Transverse colon (tissue), 4 donors: ENCODE results near the gene TMA7B. TPM values are rescaled to one million over a fixed set of nuclear protein-coding genes. Genes with fewer than 3 reads are reported as not detected.

Experiments used
- DNase-seq: peaks from one replicate; pipeline ENCODE4 v3.0.0-alpha.2; 2019
- H3K27ac ChIP-seq, 4 donors: fragments of 200-600 bp; sonication (generic); 2 replicates each; pipeline ENCODE4 v1.5.1; 2016 to 2018; ENCODE audit warnings: inconsistent platforms in 4 of 4
- H3K27me3 ChIP-seq: fragments of 200-600 bp; sonication (generic); 2 replicates; pipeline ENCODE4 v1.5.1; 2017; ENCODE audit warnings: inconsistent platforms
- H3K36me3 ChIP-seq, 4 donors: fragments of 200-600 bp; sonication (generic); 2 replicates each; pipeline ENCODE4 v1.5.1; 2017 to 2019; ENCODE audit warnings: inconsistent platforms in 4 of 4
- H3K4me1 ChIP-seq, 4 donors: fragments of 200-600 bp; sonication (generic); 2 replicates each; pipeline ENCODE4 v1.5.1; 2017 to 2020; ENCODE audit warnings: inconsistent platforms in 4 of 4
- H3K4me3 ChIP-seq, 4 donors: fragments of 200-600 bp; sonication (generic); 1 replicate in 1 of 4; 2 replicates in 3 of 4; pipeline versions ENCODE4 v1.5.1 to v1.6.1; 2017 to 2019; ENCODE audit warnings: inconsistent platforms in 4 of 4
- H3K9me3 ChIP-seq, 2 donors: fragments of 200-600 bp; sonication (generic); 2 replicates each; pipeline ENCODE4 v1.5.1; 2017 to 2019; ENCODE audit warnings: inconsistent platforms in 2 of 2
- EP300 ChIP-seq: sonication (generic); formaldehyde crosslinking; IDR thresholded peaks from one replicate; pipeline ENCODE4 v1.6.1; 2017; ENCODE audit warnings: antibody characterized with exemption, low read depth
- POLR2A ChIP-seq: fragments of 450-650 bp; IDR thresholded peaks from one replicate; pipeline ENCODE4 v1.6.1; 2016; ENCODE audit warnings: antibody characterized with exemption, mild to moderate bottlenecking, moderate library complexity
- POLR2AphosphoS5 ChIP-seq, 3 donors: sonication (generic); formaldehyde crosslinking; IDR thresholded peaks; one replicate each; pipeline ENCODE4 v1.6.1; 2016; ENCODE audit warnings: antibody characterized with exemption in 3 of 3
- WGBS, 2 donors: methylation state at CpG; one replicate each; pipeline ENCODE4 v1.1.5; 2018; ENCODE audit warnings: low coverage in 1 of 2; 5-methylcytosine and 5-hydroxymethylcytosine counted together
- in situ Hi-C, 4 donors: fragments of 200-750 bp; cut with MboI; loops; one replicate each; pipeline versions ENCODE4 v1.15.0 to v1.15.1; 2017; ENCODE audit warnings: low sequenced_read_pairs in 3 of 4, low pct_ligation_motif_present in 1 of 4, low pct_unique_long_range_greater_than_20kb in 1 of 4
- intact Hi-C: fragments of 100-400 bp; cut with DNase I; formaldehyde crosslinking; loops from one replicate; pipeline ENCODE4 v1.15.1; 2023; ENCODE audit warnings: low total_unique reads
- total RNA-seq, 4 donors: library from RNA; depleted of rRNA; stranded (reverse); fragments of >200 nt; gene quantifications; one replicate each; pipeline ENCODE4 v1.1.0, GENCODE V29; 2016
- TF ChIP-seq, protein P1 (sequence below), 5 experiments: fragments of 200-600 bp in 3 of 5; fragments of 450-650 bp in 2 of 5; sonication (generic) in 3 of 5; IDR thresholded peaks; 1 replicate in 2 of 5; 2 replicates in 3 of 5; pipeline ENCODE4 v1.5.1; 2016 to 2017; ENCODE audit warnings: antibody characterized with exemption in 5 of 5, inconsistent platforms in 3 of 5, mild to moderate bottlenecking in 2 of 5, moderate library complexity in 1 of 5

TMA7B gene
- total RNA-seq, 4 donors from 2014 or later: 0.80 TPM; not detected in 3

DNA sequence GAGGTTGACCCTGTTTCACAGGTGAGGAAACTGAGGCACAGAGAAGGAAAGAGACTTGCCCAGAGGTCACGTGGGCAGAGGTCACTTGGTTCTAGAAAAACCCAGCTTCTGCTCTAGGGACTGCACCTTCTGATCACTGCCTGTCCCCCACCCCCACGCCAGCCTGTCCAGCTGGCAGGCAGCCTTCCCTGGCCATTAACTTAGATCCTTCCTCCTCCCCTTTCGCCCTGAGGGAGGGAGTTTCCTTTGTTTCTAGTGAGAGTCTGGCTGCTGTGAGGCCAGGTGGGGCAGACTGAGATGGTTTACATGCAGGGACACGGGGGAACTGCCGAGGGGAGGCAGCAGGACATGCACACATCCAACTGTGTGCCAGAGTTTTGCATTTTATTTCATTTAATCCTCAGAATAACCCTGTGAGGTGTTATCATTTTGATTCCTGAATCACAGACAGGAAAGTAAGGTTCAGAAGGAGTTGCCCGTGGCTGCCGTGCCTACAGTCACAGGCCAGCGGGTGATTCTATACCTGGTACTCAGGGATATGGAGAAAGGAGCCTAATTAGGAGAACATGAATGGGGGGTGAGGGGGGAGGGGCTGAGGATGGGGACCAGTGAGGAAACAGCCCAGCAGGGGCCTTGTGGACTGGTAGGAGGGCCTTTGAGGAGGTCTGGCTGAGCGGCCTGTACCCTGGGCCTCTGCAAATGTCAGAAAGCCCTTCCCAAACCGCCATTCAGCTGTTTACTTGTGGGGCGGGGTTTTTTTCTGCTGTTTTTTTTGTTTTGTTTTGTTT is 37.9 kb downstream of the TMA7B start:
- H3K4me3 ChIP-seq: no peak overlapping the region
- peak overlapping the region; percentile 81 to 88 (median 86) for H3K27ac ChIP-seq
- no peaks in the 10 kb centered on the region for H3K9me3 ChIP-seq
- peaks cover 0 to 58% (median 33%) of the 10 kb centered on the region in 4 donors for H3K4me1 ChIP-seq
- 43 to 48% methylated on average over 5 to 11 of the region's 11 CpGs for WGBS, 2 donors
- no peaks in the 10 kb centered on the region for H3K36me3 ChIP-seq
- peaks cover 26% of the 10 kb centered on the region for H3K27me3 ChIP-seq
- in situ Hi-C loops: no loop called here
- no peak for TF ChIP-seq EP300
- TF ChIP-seq POLR2AphosphoS5 (IDR thresholded peaks at IDR 0.05): peak in 2 of 3 donors; percentile 46 to 65
- TF ChIP-seq, protein P1, sequence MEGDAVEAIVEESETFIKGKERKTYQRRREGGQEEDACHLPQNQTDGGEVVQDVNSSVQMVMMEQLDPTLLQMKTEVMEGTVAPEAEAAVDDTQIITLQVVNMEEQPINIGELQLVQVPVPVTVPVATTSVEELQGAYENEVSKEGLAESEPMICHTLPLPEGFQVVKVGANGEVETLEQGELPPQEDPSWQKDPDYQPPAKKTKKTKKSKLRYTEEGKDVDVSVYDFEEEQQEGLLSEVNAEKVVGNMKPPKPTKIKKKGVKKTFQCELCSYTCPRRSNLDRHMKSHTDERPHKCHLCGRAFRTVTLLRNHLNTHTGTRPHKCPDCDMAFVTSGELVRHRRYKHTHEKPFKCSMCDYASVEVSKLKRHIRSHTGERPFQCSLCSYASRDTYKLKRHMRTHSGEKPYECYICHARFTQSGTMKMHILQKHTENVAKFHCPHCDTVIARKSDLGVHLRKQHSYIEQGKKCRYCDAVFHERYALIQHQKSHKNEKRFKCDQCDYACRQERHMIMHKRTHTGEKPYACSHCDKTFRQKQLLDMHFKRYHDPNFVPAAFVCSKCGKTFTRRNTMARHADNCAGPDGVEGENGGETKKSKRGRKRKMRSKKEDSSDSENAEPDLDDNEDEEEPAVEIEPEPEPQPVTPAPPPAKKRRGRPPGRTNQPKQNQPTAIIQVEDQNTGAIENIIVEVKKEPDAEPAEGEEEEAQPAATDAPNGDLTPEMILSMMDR (IDR thresholded peaks at IDR 0.05): peak in 2 of 5 experiments; percentile 17 to 19
- peak; percentile 54 for TF ChIP-seq POLR2A
- DNase-seq: peak; percentile 79
- intact Hi-C loops: no loop called here

DNA sequence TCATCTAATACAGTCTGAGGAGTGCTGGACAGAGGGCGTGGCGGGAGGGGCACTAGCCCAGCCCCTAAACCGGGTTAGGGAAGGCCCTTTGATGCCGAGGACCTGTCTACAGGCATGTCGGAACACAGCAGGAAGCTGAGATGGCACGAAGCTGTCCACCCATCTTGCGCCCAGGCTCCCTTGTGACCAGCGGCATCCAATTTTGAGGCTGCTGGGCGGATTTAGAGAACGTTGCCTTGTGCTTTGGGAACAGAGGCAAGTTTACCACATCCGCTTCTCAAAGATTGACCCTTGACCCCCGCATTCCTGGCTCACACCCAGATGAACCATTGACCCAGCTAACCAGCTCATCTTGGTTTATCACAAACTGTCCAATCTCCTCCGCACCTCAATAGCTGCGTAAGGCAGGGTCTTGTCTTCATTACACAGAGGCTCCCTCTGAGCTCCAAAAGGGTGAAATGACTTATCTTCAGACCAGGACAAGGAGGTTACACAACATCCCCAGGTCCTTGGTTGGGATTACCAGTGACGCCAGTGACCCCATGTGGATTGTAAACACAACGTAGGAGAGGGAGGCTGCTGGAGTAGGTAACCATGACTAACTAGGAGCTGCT is 39.1 kb downstream of the TMA7B start:
- Histone ChIP-seq H3K4me3 (no peak overlapping the region), H3K9me3 (no peaks in the 10 kb centered on the region), H3K27me3 (peaks cover 14% of the 10 kb centered on the region), H3K27ac (peak overlapping the region; percentile 81 to 88 (median 86)), H3K36me3 (no peaks in the 10 kb centered on the region), H3K4me1 (peaks cover 0 to 55% (median 32%) of the 10 kb centered on the region in 4 donors)
- 61 to 80% methylated on average over 1 to 16 of the region's 16 CpGs for WGBS, 2 donors
- intact Hi-C loops (no loop called here), in situ Hi-C loops (no loop called here)
- no peak for TF ChIP-seq EP300
- no peak for TF ChIP-seq POLR2AphosphoS5 (IDR thresholded peaks at IDR 0.05)
- TF ChIP-seq, protein P1 (IDR thresholded peaks at IDR 0.05): no peak
- TF ChIP-seq POLR2A: no peak
- DNase-seq: peak; percentile 68

DNA sequence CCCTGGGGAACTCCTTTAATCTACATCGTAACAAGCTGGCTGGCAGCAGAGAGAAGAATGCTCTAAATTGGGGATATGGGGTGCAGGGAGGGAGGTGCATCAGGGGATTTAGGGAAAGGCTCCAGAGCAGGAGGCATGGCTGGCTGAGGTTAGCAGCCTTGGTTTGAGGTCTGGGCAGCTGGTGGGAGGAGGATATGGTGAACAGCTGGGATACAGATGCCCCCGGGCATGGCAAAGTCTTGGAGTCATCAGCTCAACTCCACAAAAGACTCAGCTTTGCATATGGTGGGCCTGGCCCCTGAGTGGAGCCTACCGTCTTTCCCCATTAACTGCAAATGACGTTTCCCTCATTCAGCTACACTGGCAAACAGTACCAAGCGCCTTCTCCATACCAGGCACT is 40.0 kb downstream of the TMA7B start:
- no peaks in the 10 kb centered on the region for H3K36me3 ChIP-seq

DNA sequence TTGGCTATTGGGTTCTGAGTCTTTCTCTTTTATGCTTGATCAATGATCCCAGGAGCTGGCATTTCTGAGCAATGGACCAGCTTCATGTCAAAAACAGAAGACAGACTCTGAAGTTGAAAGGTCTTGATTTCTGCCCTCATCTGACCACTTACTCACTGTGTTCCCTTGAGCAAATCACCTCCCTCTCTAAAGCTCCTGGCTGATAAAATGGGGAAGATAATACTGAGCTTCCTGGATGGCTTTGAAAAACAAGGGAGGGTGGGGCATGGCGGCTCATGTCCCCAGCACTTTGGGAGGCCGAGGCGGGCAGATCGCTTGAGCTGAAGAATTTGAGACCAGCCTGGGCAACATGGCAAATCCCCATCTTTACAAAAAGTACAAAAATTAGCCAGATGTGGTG is 40.9 kb downstream of the TMA7B start:
- no peak for TF ChIP-seq EP300
- TF ChIP-seq POLR2A: no peak
- TF ChIP-seq, protein P1 (IDR thresholded peaks at IDR 0.05): no peak
- peaks cover 0 to 49% (median 30%) of the 10 kb centered on the region in 4 donors for H3K4me1 ChIP-seq
- H3K4me3 ChIP-seq: no peak overlapping the region
- WGBS, 2 donors: 88% methylated on average over 4 of the region's 4 CpGs; no CpG with 5 or more reads in 1 of the 2 donors
- no peaks in the 10 kb centered on the region for H3K36me3 ChIP-seq
- in situ Hi-C loops (no loop called here), intact Hi-C loops (no loop called here)
- no peak for DNase-seq
- no peak overlapping the region for H3K27ac ChIP-seq
- no peaks in the 10 kb centered on the region for H3K27me3 ChIP-seq
- H3K9me3 ChIP-seq: no peaks in the 10 kb centered on the region

More for the DNA sequence above, 40.0 kb downstream of the TMA7B start:
- Histone ChIP-seq H3K4me3 (no peak overlapping the region), H3K27me3 (peaks cover 8% of the 10 kb centered on the region), H3K9me3 (no peaks in the 10 kb centered on the region), H3K27ac (peak overlapping the region in 2 of 4 donors; percentile 25 to 88), H3K4me1 (peaks cover 0 to 50% (median 30%) of the 10 kb centered on the region in 4 donors)
- TF ChIP-seq POLR2A: no peak
- intact Hi-C loops: no loop called here
- 84% methylated on average over 5 of the region's 5 CpGs; no CpG with 5 or more reads in 1 of the 2 donors for WGBS, 2 donors
- in situ Hi-C loops: no loop called here
- no peak for DNase-seq
